H9 (cell line): ENCODE data around the gene KIAA1549. TPM values are rescaled to one million over a fixed set of nuclear protein-coding genes. Genes with fewer than 3 reads are reported as not detected.

Experiments used
- DNase-seq: peaks from one replicate; pipeline ENCODE4 v3.0.0-alpha.2; 2017
- H2AFZ ChIP-seq: one replicate; pipeline ENCODE4 v1.6.1; 2013; ENCODE audit warnings: mild to moderate bottlenecking, low read length, control low read depth, moderate library complexity
- H2AK5ac ChIP-seq: 2 replicates; pipeline ENCODE4 v1.6.1; 2013; ENCODE audit warnings: low read length, control low read depth, mixed read lengths; ENCODE audit not compliant: insufficient read length
- H2BK120ac ChIP-seq: one replicate; pipeline ENCODE4 v1.6.1; 2013; ENCODE audit warnings: low read depth, mild to moderate bottlenecking, low read length, control low read depth, inconsistent platforms; ENCODE audit not compliant: poor library complexity, severe bottlenecking
- H2BK12ac ChIP-seq: 2 replicates; pipeline ENCODE4 v1.6.1; 2013; ENCODE audit warnings: low read length, control low read depth, mixed read lengths, low read depth; ENCODE audit not compliant: insufficient read length
- H2BK15ac ChIP-seq: 2 replicates; pipeline ENCODE4 v1.6.1; 2013; ENCODE audit warnings: low read depth, low read length, control low read depth
- H2BK20ac ChIP-seq: one replicate; pipeline ENCODE4 v1.6.1; 2013; ENCODE audit warnings: low read depth, mild to moderate bottlenecking, low read length, control low read depth, inconsistent platforms; ENCODE audit not compliant: poor library complexity, severe bottlenecking
- H2BK5ac ChIP-seq: 2 replicates; pipeline ENCODE4 v1.6.1; 2013; ENCODE audit warnings: low read length, control low read depth, mixed read lengths; ENCODE audit not compliant: insufficient read length
- H3K14ac ChIP-seq: 2 replicates; pipeline ENCODE4 v1.6.1; 2013; ENCODE audit warnings: low read length, control low read depth; ENCODE audit not compliant: insufficient read depth
- H3K18ac ChIP-seq: 2 replicates; pipeline ENCODE4 v1.6.1; 2013; ENCODE audit warnings: low read depth, mild to moderate bottlenecking, mixed read lengths, low read length, control low read depth; ENCODE audit not compliant: insufficient read length
- H3K23ac ChIP-seq: 2 replicates; pipeline ENCODE4 v1.6.1; 2013; ENCODE audit warnings: low read length, control low read depth, mixed read lengths, low read depth; ENCODE audit not compliant: insufficient read length
- H3K23me2 ChIP-seq: 2 replicates; pipeline ENCODE4 v1.6.1; 2013; ENCODE audit warnings: low read depth, mild to moderate bottlenecking, mixed read lengths, low read length, control low read depth; ENCODE audit not compliant: insufficient read length, poor library complexity, severe bottlenecking
- H3K27ac ChIP-seq: 2 replicates; pipeline ENCODE4 v1.5.1; 2013; ENCODE audit warnings: low read length, control low read depth, mixed read lengths, low read depth; ENCODE audit not compliant: insufficient read length
- H3K27me3 ChIP-seq: 2 replicates; pipeline ENCODE4 v1.6.1; 2013; ENCODE audit warnings: low read length, control low read depth, inconsistent platforms; ENCODE audit not compliant: insufficient read depth
- H3K4ac ChIP-seq: 2 replicates; pipeline ENCODE4 v1.6.1; 2013; ENCODE audit warnings: low read depth, mild to moderate bottlenecking, control low read depth, inconsistent platforms, low read length, moderate library complexity
- H3K4me1 ChIP-seq: 2 replicates; pipeline ENCODE4 v1.6.1; 2013; ENCODE audit warnings: low read length, control low read depth, inconsistent platforms; ENCODE audit not compliant: insufficient read depth
- H3K4me2 ChIP-seq: 2 replicates; pipeline ENCODE4 v1.6.1; 2013; ENCODE audit warnings: low read length, control low read depth, mixed read lengths; ENCODE audit not compliant: insufficient read length, insufficient read depth
- H3K56ac ChIP-seq: 2 replicates; pipeline ENCODE4 v1.6.1; 2013; ENCODE audit warnings: low read depth, mild to moderate bottlenecking, mixed read lengths, low read length, control low read depth; ENCODE audit not compliant: insufficient read length
- H3K79me1 ChIP-seq: 2 replicates; pipeline ENCODE4 v1.6.1; 2013; ENCODE audit warnings: low read depth, mild to moderate bottlenecking, moderate library complexity, low read length, control low read depth, inconsistent platforms; ENCODE audit not compliant: insufficient read depth, poor library complexity, severe bottlenecking
- H3K79me2 ChIP-seq: 2 replicates; pipeline ENCODE4 v1.6.1; 2013; ENCODE audit warnings: low read length, control low read depth, inconsistent platforms; ENCODE audit not compliant: insufficient read depth
- H3K9ac ChIP-seq: 2 replicates; pipeline ENCODE4 v1.6.1; 2013; ENCODE audit warnings: low read length, control low read depth, mixed read lengths; ENCODE audit not compliant: insufficient read length; ENCODE audit errors: extremely low read depth
- H3K9me3 ChIP-seq: one replicate; pipeline ENCODE4 v1.6.1; 2013; ENCODE audit warnings: low read depth, low read length, inconsistent platforms; ENCODE audit not compliant: control insufficient read depth
- H3T11ph ChIP-seq: one replicate; pipeline ENCODE4 v1.6.1; 2013; ENCODE audit warnings: mild to moderate bottlenecking, low read length, control low read depth, inconsistent platforms
- H4K20me1 ChIP-seq: one replicate; pipeline ENCODE4 v1.6.1; 2013; ENCODE audit not compliant: control insufficient read depth, insufficient read length, insufficient read depth
- H4K5ac ChIP-seq: 2 replicates; pipeline ENCODE4 v1.6.1; 2013; ENCODE audit warnings: low read depth, mild to moderate bottlenecking, mixed read lengths, low read length, control low read depth; ENCODE audit not compliant: insufficient read length
- H4K8ac ChIP-seq: replicated peaks from 2 replicates; pipeline ENCODE4 v1.6.1; 2013; ENCODE audit warnings: low read length, control low read depth, mixed read lengths, low read depth; ENCODE audit not compliant: insufficient read length
- H4K91ac ChIP-seq: 2 replicates; pipeline ENCODE4 v1.6.1; 2013; ENCODE audit warnings: low read depth, mild to moderate bottlenecking, moderate library complexity, mixed read lengths, low read length, control low read depth; ENCODE audit not compliant: insufficient read length
- H3K27ac Mint-ChIP-seq, 3 experiments: 2 replicates in 2 of 3; 3 replicates in 1 of 3; pipeline ENCODE4 v1.8.0; 2020 to 2021; ENCODE audit warnings: mixed read lengths in 3 of 3, mild to moderate bottlenecking in 1 of 3, moderate library complexity in 1 of 3
- H3K27me3 Mint-ChIP-seq: 2 replicates; pipeline ENCODE4 v1.8.0; 2021; ENCODE audit warnings: low read depth, mild to moderate bottlenecking, moderate library complexity, mixed read lengths
- H3K36me3 Mint-ChIP-seq, 3 experiments: 2 replicates in 2 of 3; 3 replicates in 1 of 3; pipeline ENCODE4 v1.8.0; 2020 to 2021; ENCODE audit warnings: low read depth in 3 of 3, mixed read lengths in 3 of 3; ENCODE audit not compliant: insufficient read depth in 1 of 3
- H3K4me1 Mint-ChIP-seq, 2 experiments: 2 replicates each; pipeline ENCODE4 v1.8.0; 2020; ENCODE audit warnings: mixed read lengths in 2 of 2
- H3K4me3 Mint-ChIP-seq, 2 experiments: 2 replicates in 1 of 2; 3 replicates in 1 of 2; pipeline ENCODE4 v1.8.0; 2020 to 2021; ENCODE audit warnings: mild to moderate bottlenecking in 2 of 2, mixed read lengths in 2 of 2, moderate library complexity in 1 of 2
- H3K9me3 Mint-ChIP-seq, 2 experiments: 2 replicates in 1 of 2; 3 replicates in 1 of 2; pipeline ENCODE4 v1.8.0; 2020; ENCODE audit warnings: mild to moderate bottlenecking in 2 of 2, mixed read lengths in 2 of 2, moderate library complexity in 1 of 2
- WGBS: extraction: QIAGEN DNeasy Blood & Tissue Kit; methylation state at CpG from one replicate; pipeline ENCODE4 v1.1.7; 2013; ENCODE audit warnings: missing lambda C conversion rate, low lambda C conversion rate, mixed read lengths; ENCODE audit not compliant: insufficient read length; ENCODE audit errors: extremely low coverage; 5-methylcytosine and 5-hydroxymethylcytosine counted together
- total RNA-seq: library from RNA; stranded (reverse); gene quantifications from 2 replicates; pipeline ENCODE4 v1.2.1, GENCODE V29; 2021
- TF ChIP-seq, protein P1 (sequence below): fragments of 200-600 bp; sonication (generic); conservative IDR thresholded peaks from 3 replicates; pipeline ENCODE4 v1.8.0; 2021; ENCODE audit warnings: antibody characterized with exemption, mild to moderate bottlenecking

The KIAA1549 gene
- total RNA-seq, 1 experiment from 2014 or later: 11.9 TPM

DNA sequence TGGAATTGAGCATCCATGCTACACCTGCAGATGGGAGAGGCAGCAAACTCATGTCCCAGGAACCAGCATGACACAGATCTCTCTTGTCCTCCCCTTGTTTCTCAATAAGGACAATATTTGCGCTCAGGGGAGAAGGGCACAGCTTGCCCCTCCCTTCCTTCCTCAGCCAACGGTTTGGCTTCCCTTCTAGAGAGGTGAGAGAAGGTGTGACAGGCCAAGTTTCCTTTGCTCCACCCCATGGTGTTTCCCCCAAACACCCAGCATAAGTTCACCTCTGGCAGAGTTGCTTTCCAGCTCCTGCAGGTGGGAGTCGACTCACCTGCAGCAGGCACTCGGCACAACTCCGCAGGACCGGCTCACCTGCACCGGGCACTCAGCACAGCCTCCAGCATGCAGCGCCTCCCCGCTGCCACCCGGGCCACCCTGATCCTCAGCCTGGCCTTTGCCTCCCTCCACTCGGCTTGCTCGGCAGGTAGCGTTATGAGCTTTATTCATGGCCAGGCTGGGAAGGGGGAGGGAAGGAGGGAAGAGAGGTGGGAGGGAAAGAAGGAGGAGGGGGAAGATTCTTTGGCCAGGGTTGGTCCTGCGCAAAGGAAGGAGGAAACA is 183.4 kb downstream of the KIAA1549 start, which contains the start of the genes ATP6V0A4 and TMEM213:
Gene ATP6V0A4, minus strand, starts transcription at position 482 of the 606 bp plus-strand sequence. CDS start 26,949 bp downstream, outside the sequence.
Gene TMEM213, plus strand, starts transcription at position 280 of the 606 bp plus-strand sequence. Its CDS starts 111 bp downstream, at position 391.
- Histone ChIP-seq H3K79me2 (no peaks in the 10 kb centered on the region), H3K27me3 (no peaks in the 10 kb centered on the region), H2BK120ac (peak within 1 kb of the TSS; percentile 2)

More for the DNA sequence above, 183.4 kb downstream of the KIAA1549 start, which contains the start of the genes ATP6V0A4 and TMEM213:
- Histone ChIP-seq H3K4ac (no peak within 1 kb of the TSS), H3K14ac (no peak within 1 kb of the TSS), H3K9ac (no peak within 1 kb of the TSS), H3K23ac (no peak within 1 kb of the TSS), H3K79me1 (no peaks in the 10 kb centered on the region), H4K8ac (no peak within 1 kb of the TSS), H4K5ac (no peak within 1 kb of the TSS), H2BK20ac (no peak within 1 kb of the TSS), H3K4me1 (peaks cover 7% of the 10 kb centered on the region; the same call in 1 of the 2 replicates), H3T11ph (no peak within 1 kb of the TSS), H2BK5ac (no peak within 1 kb of the TSS), H3K23me2 (peaks cover 5% of the 10 kb centered on the region), H3K9me3 (no peaks in the 10 kb centered on the region), H3K56ac (no peak within 1 kb of the TSS), H4K20me1 (no peaks in the 10 kb centered on the region), H3K27ac (no peak within 1 kb of the TSS), H2BK12ac (no peak within 1 kb of the TSS), H3K4me2 (peak within 1 kb of the TSS; percentile 37), H2BK15ac (no peak within 1 kb of the TSS), H4K91ac (no peak within 1 kb of the TSS), H3K18ac (peak within 1 kb of the TSS; percentile 23), H2AFZ (peak within 1 kb of the TSS; percentile 24), H2AK5ac (no peak within 1 kb of the TSS)
- no CpG with 5 or more reads among the region's 14 CpGs for WGBS
- Mint-ChIP-seq H3K27me3 (peaks cover 14% of the 10 kb centered on the region), H3K9me3 (no peaks in the 10 kb centered on the region), H3K4me3 (peak within 1 kb of the TSS; percentile 46 to 71), H3K4me1 (peaks cover 27 to 36% of the 10 kb centered on the region in 2 experiments), H3K36me3 (no peaks in the 10 kb centered on the region), H3K27ac (peak within 1 kb of the TSS in 1 of 3 experiments; percentile 31; a peak in 1 of 7 replicates)
- TF ChIP-seq, protein P1, sequence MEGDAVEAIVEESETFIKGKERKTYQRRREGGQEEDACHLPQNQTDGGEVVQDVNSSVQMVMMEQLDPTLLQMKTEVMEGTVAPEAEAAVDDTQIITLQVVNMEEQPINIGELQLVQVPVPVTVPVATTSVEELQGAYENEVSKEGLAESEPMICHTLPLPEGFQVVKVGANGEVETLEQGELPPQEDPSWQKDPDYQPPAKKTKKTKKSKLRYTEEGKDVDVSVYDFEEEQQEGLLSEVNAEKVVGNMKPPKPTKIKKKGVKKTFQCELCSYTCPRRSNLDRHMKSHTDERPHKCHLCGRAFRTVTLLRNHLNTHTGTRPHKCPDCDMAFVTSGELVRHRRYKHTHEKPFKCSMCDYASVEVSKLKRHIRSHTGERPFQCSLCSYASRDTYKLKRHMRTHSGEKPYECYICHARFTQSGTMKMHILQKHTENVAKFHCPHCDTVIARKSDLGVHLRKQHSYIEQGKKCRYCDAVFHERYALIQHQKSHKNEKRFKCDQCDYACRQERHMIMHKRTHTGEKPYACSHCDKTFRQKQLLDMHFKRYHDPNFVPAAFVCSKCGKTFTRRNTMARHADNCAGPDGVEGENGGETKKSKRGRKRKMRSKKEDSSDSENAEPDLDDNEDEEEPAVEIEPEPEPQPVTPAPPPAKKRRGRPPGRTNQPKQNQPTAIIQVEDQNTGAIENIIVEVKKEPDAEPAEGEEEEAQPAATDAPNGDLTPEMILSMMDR: peak; percentile 44; the same call in 2 of the 3 replicates
- peak; percentile 89 for DNase-seq
